Esophagus muscularis mucosa (tissue), 3 donors: Measurements from ENCODE around the gene CDKN2B-AS1.

Experiments
- CTCF ChIP-seq, 3 experiments: fragments of 200-600 bp in 2 of 3; fragments of 450-650 bp in 1 of 3; sonication (generic) in 2 of 3; IDR thresholded peaks; one replicate each; pipeline ENCODE4 v1.5.1; 2017 to 2019; ENCODE audit warnings: antibody characterized with exemption in 3 of 3, mild to moderate bottlenecking in 2 of 3, moderate library complexity in 1 of 3
- EP300 ChIP-seq: sonication (generic); formaldehyde crosslinking; IDR thresholded peaks from one replicate; pipeline ENCODE4 v1.6.1; 2017; ENCODE audit warnings: antibody characterized with exemption

GRCh38 chr9:22035591-22036011, 41.0 kb downstream of the CDKN2B-AS1 start:
- no peak for TF ChIP-seq EP300
- TF ChIP-seq CTCF (IDR thresholded peaks at IDR 0.05), result no peak
